BLaER1 treated with 17β-estradiol and CSF1 and Interleukin-3, amounts not matched to agents 10 nM and 100 nM (cell line): ENCODE data around the gene BLTP3B.
A peak's percentile ranks its signal among the peaks of the same experiment; 100 is the strongest.

Experiments used
- H3K27ac ChIP-seq, 11 experiments: shearing (Covaris generic); formaldehyde crosslinking; 2 replicates each; pipeline ENCODE4 v1.8.1; 2022
- H3K27me3 ChIP-seq, 11 experiments: shearing (Covaris generic); formaldehyde crosslinking; 2 replicates each; pipeline ENCODE4 v1.8.1; 2022
- H3K36me3 ChIP-seq, 11 experiments: shearing (Covaris generic); formaldehyde crosslinking; 2 replicates each; pipeline ENCODE4 v1.8.1; 2022
- H3K4me1 ChIP-seq, 10 experiments: shearing (Covaris generic); formaldehyde crosslinking; 2 replicates each; pipeline ENCODE4 v1.8.1; 2022
- H3K4me2 ChIP-seq, 11 experiments: shearing (Covaris generic); formaldehyde crosslinking; 2 replicates each; pipeline ENCODE4 v1.8.1; 2022
- H3K4me3 ChIP-seq, 10 experiments: shearing (Covaris generic); formaldehyde crosslinking; 2 replicates each; pipeline ENCODE4 v1.8.1; 2022
- H3K9ac ChIP-seq, 11 experiments: shearing (Covaris generic); formaldehyde crosslinking; 2 replicates each; pipeline ENCODE4 v1.8.1; 2022
- H3K9me3 ChIP-seq, 11 experiments: shearing (Covaris generic); formaldehyde crosslinking; replicated peaks in 1 of 11; 2 replicates each; pipeline ENCODE4 v1.8.1; 2022
- H4K20me1 ChIP-seq, 11 experiments: shearing (Covaris generic); formaldehyde crosslinking; 2 replicates each; pipeline ENCODE4 v1.8.1; 2022
- Cebpa-rat ChIP-seq, 11 experiments: shearing (Covaris generic); IDR thresholded peaks; 2 replicates each; pipeline ENCODE4 v1.8.1; 2022

Gene BLTP3B

GRCh38 chr12:100138048-100138802, 4.4 kb downstream of the BLTP3B start:
- Histone ChIP-seq H3K27ac (peak overlapping the region in 8 of 11 experiments; percentile 12 to 70 (median 49); a peak in 14 of 22 replicates), H3K9ac (peak overlapping the region in 7 of 11 experiments; percentile 3 to 67 (median 59); a peak in 13 of 22 replicates), H3K27me3 (no peaks in the 10 kb centered on the region), H3K4me1 (peaks cover 36 to 64% (median 42%) of the 10 kb centered on the region in 10 experiments), H3K4me2 (peak overlapping the region; percentile 28 to 97 (median 69)), H3K36me3 (no peaks in the 10 kb centered on the region; a peak in 1 of 22 replicates), H3K9me3 (peaks cover 0 to 9% (median 0%) of the 10 kb centered on the region in 11 experiments; a peak in 3 of 22 replicates), H4K20me1 (peaks cover 5 to 85% (median 37%) of the 10 kb centered on the region in 11 experiments; a peak in 17 of 22 replicates), H3K4me3 (peak overlapping the region in 5 of 10 experiments; percentile 23 to 57 (median 51); a peak in 9 of 20 replicates)
- no peak for TF ChIP-seq Cebpa-rat (IDR thresholded peaks at IDR 0.05)

GRCh38 chr12:100133200-100133599, 9.5 kb downstream of the BLTP3B start:
- Histone ChIP-seq H3K27me3 (no peaks in the 10 kb centered on the region), H3K9me3 (peaks cover 6 to 21% (median 13%) of the 10 kb centered on the region in 11 experiments), H3K4me3 (no peak overlapping the region), H4K20me1 (peaks cover 0 to 63% (median 26%) of the 10 kb centered on the region in 11 experiments; a peak in 15 of 22 replicates), H3K9ac (no peak overlapping the region), H3K36me3 (peaks cover 0 to 13% (median 9%) of the 10 kb centered on the region in 11 experiments; a peak in 12 of 22 replicates), H3K27ac (no peak overlapping the region), H3K4me2 (0 out of 22 replicates have a peak overlapping the region, but pooled peaks of 1 of the 11 experiments have one; percentile 3), H3K4me1 (peaks cover 15 to 58% (median 27%) of the 10 kb centered on the region in 10 experiments)
- TF ChIP-seq Cebpa-rat (IDR thresholded peaks at IDR 0.05) = no peak

- Histone ChIP-seq H3K9me3 (peaks cover 6 to 26% (median 13%) of the 10 kb centered on the region in 11 experiments), H3K4me2 (peak overlapping the region; percentile 41 to 83 (median 73)), H3K4me3 (peak overlapping the region in 3 of 10 experiments; percentile 6 to 21 (median 12); a peak in 3 of 20 replicates), H3K4me1 (peaks cover 14 to 45% (median 25%) of the 10 kb centered on the region in 10 experiments), H3K9ac (peak overlapping the region; percentile 20 to 70 (median 47); a peak in 15 of 22 replicates), H3K36me3 (peaks cover 0 to 36% (median 17%) of the 10 kb centered on the region in 11 experiments; a peak in 16 of 22 replicates), H4K20me1 (peaks cover 0 to 35% (median 0%) of the 10 kb centered on the region in 11 experiments; a peak in 6 of 22 replicates), H3K27me3 (no peaks in the 10 kb centered on the region), H3K27ac (peak overlapping the region; percentile 19 to 80 (median 72); a peak in 21 of 22 replicates)
- TF ChIP-seq Cebpa-rat (IDR thresholded peaks at IDR 0.05) = peak in 5 of 11 experiments; percentile 7 to 45 (median 24); a peak in 3 of 22 replicates
Measured at GRCh38 chr12:100128512-100128908, 14.2 kb downstream of the BLTP3B start.

- Histone ChIP-seq H3K4me2 (peak overlapping the region; percentile 41 to 83 (median 73)), H3K36me3 (peaks cover 0 to 36% (median 17%) of the 10 kb centered on the region in 11 experiments; a peak in 16 of 22 replicates), H3K9me3 (peaks cover 6 to 20% (median 10%) of the 10 kb centered on the region in 11 experiments), H3K27me3 (no peaks in the 10 kb centered on the region), H4K20me1 (peaks cover 0 to 36% (median under 1%) of the 10 kb centered on the region in 11 experiments; a peak in 8 of 22 replicates), H3K4me1 (peaks cover 14 to 39% (median 25%) of the 10 kb centered on the region in 10 experiments), H3K27ac (peak overlapping the region; percentile 19 to 80 (median 72); a peak in 21 of 22 replicates), H3K4me3 (peak overlapping the region in 3 of 10 experiments; percentile 6 to 21 (median 12); a peak in 4 of 20 replicates), H3K9ac (peak overlapping the region; percentile 20 to 70 (median 47); a peak in 17 of 22 replicates)
- peak in 2 of 11 experiments; percentile 50 to 68; a peak in 4 of 22 replicates for TF ChIP-seq Cebpa-rat (IDR thresholded peaks at IDR 0.05)
Measured at GRCh38 chr12:100127766-100128511, 14.7 kb downstream of the BLTP3B start.

GRCh38 chr12:100123316-100124095, 19.2 kb downstream of the BLTP3B start:
- Histone ChIP-seq H3K27me3 (no peaks in the 10 kb centered on the region), H3K36me3 (peaks cover 2 to 48% (median 25%) of the 10 kb centered on the region in 11 experiments; a peak in 15 of 22 replicates), H3K4me3 (no peak overlapping the region), H3K4me2 (no peak overlapping the region), H4K20me1 (peaks cover 0 to 41% (median 4%) of the 10 kb centered on the region in 11 experiments; a peak in 10 of 22 replicates), H3K27ac (no peak overlapping the region), H3K9ac (no peak overlapping the region), H3K4me1 (peaks cover 11 to 18% (median 13%) of the 10 kb centered on the region in 10 experiments), H3K9me3 (peaks cover 21 to 43% (median 32%) of the 10 kb centered on the region in 11 experiments)
- TF ChIP-seq Cebpa-rat (IDR thresholded peaks at IDR 0.05) = no peak

GRCh38 chr12:100120355-100120754, 22.3 kb downstream of the BLTP3B start:
- peaks cover 22 to 66% (median 54%) of the 10 kb centered on the region in 11 experiments for H3K9me3 ChIP-seq
- TF ChIP-seq Cebpa-rat (IDR thresholded peaks at IDR 0.05) = no peak
- H4K20me1 ChIP-seq = peaks cover 0 to 61% (median 10%) of the 10 kb centered on the region in 11 experiments; a peak in 10 of 22 replicates
- no peak overlapping the region for H3K9ac ChIP-seq
- H3K27me3 ChIP-seq = no peaks in the 10 kb centered on the region
- no peak overlapping the region for H3K4me3 ChIP-seq
- no peak overlapping the region for H3K4me2 ChIP-seq
- no peak overlapping the region for H3K27ac ChIP-seq
- H3K4me1 ChIP-seq = peaks cover 0 to 16% (median 0%) of the 10 kb centered on the region in 10 experiments; a peak in 6 of 20 replicates
- peaks cover 3 to 44% (median 25%) of the 10 kb centered on the region in 11 experiments; a peak in 20 of 22 replicates for H3K36me3 ChIP-seq

GRCh38 chr12:100115291-100115690, 27.4 kb downstream of the BLTP3B start:
- peaks cover 7 to 49% (median 39%) of the 10 kb centered on the region in 11 experiments for H3K9me3 ChIP-seq
- TF ChIP-seq Cebpa-rat (IDR thresholded peaks at IDR 0.05) = no peak

More at GRCh38 chr12:100115291-100115690, 27.4 kb downstream of the BLTP3B start:
- Histone ChIP-seq H3K27ac (no peak overlapping the region), H4K20me1 (peaks cover 0 to 77% (median 26%) of the 10 kb centered on the region in 11 experiments; a peak in 11 of 22 replicates), H3K27me3 (no peaks in the 10 kb centered on the region), H3K4me1 (peaks cover 0 to 16% (median 0%) of the 10 kb centered on the region in 10 experiments; a peak in 6 of 20 replicates), H3K9ac (no peak overlapping the region), H3K36me3 (peaks cover 8 to 33% (median 19%) of the 10 kb centered on the region in 11 experiments; a peak in 18 of 22 replicates), H3K4me3 (no peak overlapping the region), H3K4me2 (no peak overlapping the region)
